Tongue (tissue), 2 donors: ENCODE results near the gene PRDM15. TPM values are rescaled to one million over a fixed set of nuclear protein-coding genes. Genes with fewer than 3 reads are reported as not detected.

Source experiments
- DNase-seq: peaks from one replicate; pipeline ENCODE4 v3.0.0-alpha.2; 2015
- total RNA-seq: library from RNA; depleted of rRNA; stranded (reverse); fragments of >200 nt; gene quantifications from one replicate; pipeline ENCODE4 v1.2.3, GENCODE V29; 2014

Gene PRDM15
- total RNA-seq, 1 donor from 2014 or later, result 7.0 TPM

DNA sequence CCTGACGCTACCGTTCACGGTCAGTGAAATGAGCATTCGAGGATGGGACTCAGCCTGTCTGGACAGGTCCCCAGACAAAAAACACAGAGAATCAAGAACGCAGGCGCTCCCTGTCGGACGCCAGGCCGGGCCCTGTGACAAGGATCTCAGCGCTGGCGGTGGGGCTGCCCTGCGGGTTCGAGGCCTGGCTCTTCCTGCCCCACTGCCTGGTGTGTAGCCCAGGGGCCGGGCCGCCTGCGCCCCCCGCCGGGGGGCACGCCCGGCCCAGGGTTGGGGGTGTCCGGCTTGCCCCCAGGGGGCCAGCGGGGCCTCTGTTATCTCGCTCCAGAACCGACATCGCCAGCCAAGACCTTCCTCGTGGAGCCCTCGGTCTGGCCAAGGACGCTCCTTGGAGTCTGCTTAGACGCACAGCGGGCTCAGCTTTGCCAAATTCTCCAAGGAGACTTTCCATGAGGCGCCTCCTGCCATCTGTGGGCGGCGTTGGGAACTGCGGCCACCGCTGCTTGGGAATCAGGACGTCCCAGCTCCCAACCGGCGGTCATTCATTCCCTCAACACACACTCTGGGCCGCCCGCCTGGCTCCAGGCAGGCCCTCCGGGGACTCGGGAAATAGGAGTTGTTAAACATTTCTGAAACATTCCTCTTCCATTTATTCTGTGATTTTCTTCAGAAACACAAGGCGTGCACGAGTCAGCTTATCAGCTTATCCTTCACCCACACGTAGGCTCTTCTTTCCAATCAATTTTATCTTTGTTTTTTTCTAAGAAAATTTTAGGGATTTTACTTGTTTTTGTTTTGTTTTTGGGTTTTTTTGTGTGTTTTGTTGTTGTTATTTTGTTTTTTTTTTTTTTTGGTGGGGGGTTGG is 101.0 kb downstream of the PRDM15 start:
- DNase-seq, result peak; percentile 93

- DNase-seq, result no peak
Measured at GRCh38 chr21:41776778-41777177, 102.4 kb downstream of the PRDM15 start.

DNA sequence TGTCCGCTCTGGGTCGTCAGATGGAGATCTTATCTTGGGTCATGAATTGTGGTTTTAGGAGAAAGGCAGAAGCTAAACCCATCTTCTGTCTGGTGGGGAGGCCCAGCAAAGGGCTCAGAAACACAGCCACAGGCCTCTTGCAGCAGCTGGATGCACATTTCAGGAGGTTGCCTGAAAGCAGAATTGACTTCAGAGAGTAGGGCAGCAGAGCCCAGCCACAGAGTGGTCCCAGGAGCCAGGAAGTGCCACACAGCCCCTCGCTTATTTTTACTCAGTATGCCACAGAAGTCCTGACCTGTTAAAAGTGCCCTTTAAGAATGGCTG is 104.0 kb downstream of the PRDM15 start:
- DNase-seq, result no peak

- DNase-seq, result peak; percentile 69
Measured at GRCh38 chr21:41774467-41775148, 104.5 kb downstream of the PRDM15 start.

GRCh38 chr21:41772351-41773080 is 106.6 kb downstream of the PRDM15 start:
- DNase-seq, result no peak

- no peak for DNase-seq
Measured at GRCh38 chr21:41771625-41771945, 107.6 kb downstream of the PRDM15 start.

DNA sequence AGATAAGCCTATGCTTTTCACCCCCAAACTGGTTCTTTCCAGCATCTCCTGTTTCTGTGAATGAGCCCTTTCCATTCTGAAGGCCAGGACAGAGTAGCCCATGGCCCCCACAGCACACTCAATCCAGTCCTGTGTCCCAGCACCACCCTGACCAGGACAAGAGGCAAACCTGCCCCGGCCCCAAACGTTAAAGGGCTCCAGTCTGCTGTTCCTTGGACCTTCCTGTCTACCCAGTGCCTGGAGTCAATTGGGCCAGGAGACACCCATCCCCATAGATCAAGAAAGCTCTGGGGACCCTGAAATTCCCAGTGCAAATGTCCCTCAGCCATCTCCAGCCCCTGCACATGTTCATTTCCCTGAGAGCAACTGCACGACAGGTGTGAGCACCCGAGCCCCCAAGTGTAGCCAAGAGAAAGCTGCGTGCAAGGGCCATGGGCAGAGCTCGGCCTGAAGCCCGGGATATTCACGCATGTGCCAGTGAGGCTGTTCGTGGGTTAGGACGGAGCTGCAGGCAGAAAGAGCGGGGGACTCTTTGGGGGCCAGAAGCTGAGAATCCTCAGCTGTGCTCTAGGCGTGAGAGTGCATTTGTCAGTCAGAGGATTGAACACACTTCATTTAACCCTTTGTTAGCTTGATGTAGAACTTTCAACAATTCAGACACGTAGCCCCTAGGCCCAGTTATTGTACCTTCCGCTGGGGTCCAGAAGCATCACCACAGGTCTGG is 108.1 kb downstream of the PRDM15 start:
- peak; percentile 71 for DNase-seq

DNA sequence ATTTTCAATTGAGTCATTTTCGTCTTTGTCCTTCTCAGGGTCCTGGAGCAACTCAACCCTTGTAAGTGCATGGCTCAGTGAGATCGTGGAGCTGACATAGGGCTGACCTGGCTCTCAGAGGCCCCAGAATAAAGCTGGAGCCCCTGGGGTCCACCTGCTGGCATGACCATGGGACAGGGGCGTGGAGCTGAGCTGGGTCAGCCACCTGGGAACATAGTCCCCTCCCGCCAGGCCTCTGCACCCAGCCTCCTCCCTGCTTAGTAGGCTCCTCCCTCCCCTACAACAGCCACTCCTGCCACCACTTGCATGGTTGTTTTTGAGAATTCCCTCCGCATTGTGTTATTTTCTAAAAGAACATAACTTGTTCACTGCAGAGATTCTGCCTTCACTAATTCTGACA is 109.2 kb downstream of the PRDM15 start:
- DNase-seq, result no peak

GRCh38 chr21:41769521-41769920 is 109.6 kb downstream of the PRDM15 start:
- no peak for DNase-seq

GRCh38 chr21:41769111-41769510 is 110.0 kb downstream of the PRDM15 start:
- DNase-seq, result no peak

DNA sequence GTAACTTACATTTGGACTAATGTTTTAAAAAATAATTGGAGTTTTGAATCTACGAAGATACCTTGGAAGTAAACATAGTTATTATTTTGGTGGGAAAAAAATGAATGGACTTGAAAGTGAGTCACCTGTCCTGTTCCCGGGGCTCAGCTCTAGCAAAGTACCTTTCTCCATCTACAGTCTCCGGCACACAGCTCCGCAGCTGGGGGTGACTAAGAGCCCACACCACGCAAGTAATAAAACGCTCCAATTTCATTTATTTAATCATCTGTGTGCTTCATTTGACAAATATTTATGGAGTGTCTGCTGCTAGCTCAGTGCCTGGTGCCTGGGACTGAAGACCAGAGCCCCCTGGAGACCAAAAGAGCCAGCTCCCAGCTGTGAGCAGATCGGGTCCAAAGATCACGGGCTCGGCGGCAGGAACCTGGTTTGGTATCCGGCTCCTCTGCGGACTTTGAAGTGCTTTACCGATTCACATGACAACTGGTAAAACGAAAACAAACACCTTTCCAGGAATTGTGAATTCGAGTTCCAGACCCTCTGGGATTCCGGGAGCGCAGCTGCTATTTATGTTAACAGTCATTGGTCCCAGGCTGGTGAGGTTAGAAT is 110.6 kb downstream of the PRDM15 start:
- peak; percentile 61 for DNase-seq

GRCh38 chr21:41767606-41768436 is 111.3 kb downstream of the PRDM15 start:
- peak; percentile 52 for DNase-seq

DNA sequence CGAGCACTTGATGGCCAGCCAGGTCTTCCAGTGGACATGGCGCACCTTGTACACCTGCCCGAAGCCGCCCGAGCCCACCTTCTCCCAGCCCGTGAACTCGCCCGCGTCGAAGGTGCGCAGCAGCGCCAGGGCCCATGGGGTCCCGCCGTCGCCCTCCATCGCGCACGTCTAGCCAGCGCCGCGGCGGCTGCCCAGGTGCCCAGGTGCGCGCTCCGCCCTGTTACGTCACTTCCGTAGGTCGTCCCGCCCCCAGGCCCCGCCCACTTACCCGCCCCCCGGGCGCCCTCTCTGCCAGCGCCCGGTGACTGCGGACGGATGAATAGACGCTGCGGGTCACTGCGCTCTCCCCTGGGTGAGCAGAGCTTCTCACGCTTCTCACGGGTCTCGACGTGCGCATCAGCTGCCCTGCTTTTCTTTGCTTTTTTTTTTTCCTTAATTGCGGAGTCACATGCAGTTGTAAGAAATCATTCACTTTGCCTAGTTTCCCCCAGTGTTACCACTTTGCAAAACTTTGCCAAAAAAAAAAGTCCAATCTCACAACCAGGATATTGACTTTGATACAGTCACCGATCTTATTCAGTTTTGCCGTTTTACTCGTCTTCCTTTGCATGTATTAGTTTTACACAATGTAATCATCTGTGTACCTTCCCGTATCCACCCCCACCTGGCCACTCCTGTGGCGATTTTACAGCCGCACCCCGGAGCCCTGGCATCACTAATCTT is 112.1 kb downstream of the PRDM15 start, which contains the start of gene RIPK4:
Gene RIPK4, minus strand, starts transcription at position 170 of the 723 bp plus-strand sequence. Its CDS starts 11 bp downstream, at position 159.
- peak; percentile 64 for DNase-seq

GRCh38 chr21:41765973-41766882 is 112.9 kb downstream of the PRDM15 start:
- no peak for DNase-seq

DNA sequence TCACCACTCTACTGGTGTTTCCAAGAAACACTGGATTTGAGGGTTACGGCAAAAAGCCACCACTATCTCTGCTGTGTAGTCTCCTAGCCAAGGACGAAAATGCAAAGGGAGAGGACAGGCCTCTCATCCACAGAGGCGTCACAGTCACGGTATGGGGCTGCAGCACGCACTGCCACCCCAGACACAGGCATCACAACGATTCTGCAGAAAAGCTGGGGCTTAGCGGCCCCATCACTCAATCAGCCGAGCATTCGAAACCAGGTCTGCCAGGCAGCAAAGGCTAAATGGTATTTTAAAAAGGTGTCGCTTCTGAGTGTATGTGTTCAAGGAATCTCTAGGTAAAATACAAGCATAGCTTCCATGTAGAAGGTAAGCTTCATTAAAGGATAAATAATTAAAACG is 113.7 kb downstream of the PRDM15 start:
- no peak for DNase-seq

DNA sequence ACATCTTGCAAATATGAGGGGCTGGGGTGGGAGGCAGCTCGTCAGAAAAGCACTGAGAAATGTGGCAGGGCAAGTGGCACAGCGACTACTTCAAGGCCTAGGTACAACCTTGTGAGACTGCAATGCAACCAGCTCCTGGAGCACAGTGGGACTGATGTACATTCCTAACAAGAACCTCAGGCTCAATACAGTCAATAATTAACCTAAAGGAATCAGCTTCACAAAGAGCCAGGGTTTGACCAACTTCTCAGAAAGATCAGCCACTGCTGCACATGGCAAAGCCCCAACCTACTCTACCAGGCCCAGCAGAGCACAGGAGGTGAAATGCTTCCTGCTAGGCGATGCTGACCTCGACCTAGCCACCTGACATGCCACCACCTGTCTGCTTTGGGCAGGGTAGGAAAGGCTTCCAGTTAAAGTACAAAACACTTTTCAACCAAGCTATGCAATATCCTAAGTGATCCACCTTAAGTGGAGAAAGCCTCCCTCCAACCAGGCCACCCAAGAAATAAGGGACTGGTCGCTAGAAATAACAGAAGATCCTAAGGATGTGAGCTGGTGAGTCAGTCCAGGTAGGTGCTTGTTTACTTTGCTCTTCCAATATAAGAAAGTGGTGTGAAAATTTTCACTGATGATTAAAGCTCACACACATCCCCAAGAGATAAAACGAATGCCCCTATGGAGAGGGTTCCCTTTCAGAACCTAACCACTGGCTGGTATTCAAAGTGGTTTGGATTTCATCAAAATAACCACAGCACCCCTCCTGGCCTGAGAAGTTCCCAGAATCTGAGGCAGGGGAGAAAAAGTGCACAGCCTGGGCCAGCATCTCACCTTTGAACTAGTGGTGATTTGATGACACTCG is 114.4 kb downstream of the PRDM15 start:
- DNase-seq, result no peak

DNA sequence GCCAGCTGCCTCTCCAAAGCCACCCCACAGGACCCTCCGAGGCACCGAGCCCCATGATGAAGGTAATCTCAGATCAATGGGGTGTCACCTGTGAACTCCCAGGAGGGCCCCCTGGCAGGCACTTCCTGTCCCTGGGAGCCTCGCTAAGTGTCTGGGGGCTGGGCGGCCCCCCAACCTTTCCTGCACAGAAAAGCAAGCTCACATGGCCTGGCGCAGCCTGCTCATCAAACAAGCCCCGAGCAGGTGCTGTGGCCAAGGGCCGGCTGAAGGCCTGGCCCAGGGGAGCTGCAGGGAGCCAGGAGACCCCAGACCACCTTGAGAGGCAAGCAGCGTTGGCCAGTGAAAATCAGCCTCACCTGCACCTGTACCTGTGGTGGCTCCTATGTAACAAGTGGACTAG is 115.1 kb downstream of the PRDM15 start:
- DNase-seq, result no peak

DNA sequence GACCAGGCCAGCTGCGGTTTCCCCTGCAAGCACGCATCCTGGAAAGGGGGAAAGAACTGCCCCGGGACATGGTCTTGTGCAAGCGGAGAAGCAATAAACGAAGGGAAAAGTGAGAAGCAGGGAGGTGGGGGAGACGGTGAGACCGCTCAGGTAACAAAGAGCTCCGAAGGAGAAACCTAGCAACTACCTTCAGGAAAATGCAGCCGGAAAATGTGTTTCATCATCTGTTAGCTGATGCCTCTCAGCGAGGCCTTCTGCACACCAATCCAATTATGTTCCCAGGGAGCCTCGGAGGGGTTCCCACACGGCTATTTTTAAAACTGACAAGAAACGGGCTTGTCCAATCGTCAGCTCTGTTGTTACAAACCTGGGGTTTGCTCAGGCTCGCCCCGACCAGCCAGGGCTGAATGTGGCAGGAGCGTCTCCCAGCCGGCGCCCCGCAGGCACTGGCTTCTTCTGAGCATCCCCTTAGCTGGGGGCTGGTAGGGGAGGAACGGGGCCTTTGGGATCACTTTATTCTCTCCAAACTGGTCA is 115.7 kb downstream of the PRDM15 start:
- peak; percentile 69 for DNase-seq
